Measurements from ENCODE around the gene RBM33. TPM values are rescaled to one million over a fixed set of nuclear protein-coding genes. Genes with fewer than 3 reads are reported as not detected.

The RBM33 gene
- total RNA-seq, 1 donor from 2014 or later = 50.5 TPM

GRCh38 chr7:155694851-155695250 lies 50.4 kb downstream of the RBM33 start:
- Mint-ChIP-seq H3K9me3 (ENCODE audit: unreplicated experiment) (no peaks in the 10 kb centered on the region), H3K4me3 (ENCODE audit: unreplicated experiment) (no peak overlapping the region), H3K27ac (ENCODE audit: unreplicated experiment) (no peak overlapping the region), H3K27me3 (ENCODE audit: low read depth, unreplicated experiment) (no peaks in the 10 kb centered on the region), H3K36me3 (ENCODE audit: low read depth, unreplicated experiment) (peaks cover 4% of the 10 kb centered on the region), H3K4me1 (ENCODE audit: low read depth, unreplicated experiment) (peaks cover 3% of the 10 kb centered on the region)
- FAIRE-seq (no peak), DNase-seq (ENCODE audit: low read depth) (peak; percentile 60)
- H3K79me2 ChIP-seq (ENCODE audit: insufficient read depth, low read length) = peaks cover 85% of the 10 kb centered on the region
- no peaks in the 10 kb centered on the region for H3K36me3 ChIP-seq (ENCODE audit: insufficient read depth, low read length)
- no peak overlapping the region for H3K4me2 ChIP-seq (ENCODE audit: low read length)
- no peak overlapping the region for H2AFZ ChIP-seq (ENCODE audit: low read depth, low read length)
- H3K9ac ChIP-seq (ENCODE audit: low read length) = no peak overlapping the region
- no peaks in the 10 kb centered on the region for H3K9me3 ChIP-seq (ENCODE audit: insufficient read depth, low read depth, low read length)
- H3K27ac ChIP-seq (ENCODE audit: low read depth, low read length) = no peak overlapping the region
- no peaks in the 10 kb centered on the region for H3K4me1 ChIP-seq (ENCODE audit: insufficient read depth, low read length)
- no peak overlapping the region for H3K4me3 ChIP-seq (ENCODE audit: insufficient read depth, low read depth, low read length)
- TF ChIP-seq CTCF (IDR thresholded peaks at IDR 0.05; ENCODE audit: insufficient read depth, low read depth, low read length) (no peak), EZH2 (IDR thresholded peaks at IDR 0.05; ENCODE audit: insufficient read depth, low read length) (no peak)
- peaks cover 81% of the 10 kb centered on the region for H4K20me1 ChIP-seq (ENCODE audit: insufficient read depth, low read length)
- no peaks in the 10 kb centered on the region for H3K27me3 ChIP-seq (ENCODE audit: insufficient read depth, low read length)

DNA sequence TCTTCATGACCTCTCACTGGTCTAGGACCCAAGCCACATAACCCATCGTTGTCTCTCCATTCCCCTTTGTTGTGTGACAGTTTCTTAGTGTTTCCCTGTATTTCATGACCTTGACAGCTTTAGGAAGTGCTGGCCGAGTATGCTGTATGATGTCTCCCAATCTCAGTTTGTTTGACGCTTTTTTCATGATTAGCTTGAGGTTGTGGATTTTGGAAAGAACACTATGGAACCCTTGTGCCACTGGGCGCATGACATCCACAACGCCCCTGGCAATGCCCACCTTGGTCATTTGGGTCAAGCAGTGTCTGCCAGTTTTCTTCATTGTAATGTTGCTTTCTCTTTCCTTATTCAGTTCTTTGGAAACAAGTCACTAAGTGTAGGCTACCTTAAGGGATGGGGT lies 52.3 kb downstream of the RBM33 start:
- DNase-seq (ENCODE audit: low read depth) = no peak
- no peaks in the 10 kb centered on the region for H3K9me3 Mint-ChIP-seq (ENCODE audit: unreplicated experiment)
- H3K27ac Mint-ChIP-seq (ENCODE audit: unreplicated experiment) = no peak overlapping the region
- Histone ChIP-seq H4K20me1 (ENCODE audit: insufficient read depth, low read length) (peaks cover 87% of the 10 kb centered on the region), H3K36me3 (ENCODE audit: insufficient read depth, low read length) (peaks cover 8% of the 10 kb centered on the region), H2AFZ (ENCODE audit: low read depth, low read length) (no peak overlapping the region), H3K9ac (ENCODE audit: low read length) (no peak overlapping the region), H3K4me3 (ENCODE audit: insufficient read depth, low read depth, low read length) (no peak overlapping the region), H3K27ac (ENCODE audit: low read depth, low read length) (no peak overlapping the region), H3K9me3 (ENCODE audit: insufficient read depth, low read depth, low read length) (no peaks in the 10 kb centered on the region), H3K27me3 (ENCODE audit: insufficient read depth, low read length) (no peaks in the 10 kb centered on the region), H3K4me1 (ENCODE audit: insufficient read depth, low read length) (no peaks in the 10 kb centered on the region), H3K79me2 (ENCODE audit: insufficient read depth, low read length) (peaks cover 81% of the 10 kb centered on the region), H3K4me2 (ENCODE audit: low read length) (no peak overlapping the region)
- TF ChIP-seq EZH2 (IDR thresholded peaks at IDR 0.05; ENCODE audit: insufficient read depth, low read length) = no peak
- TF ChIP-seq CTCF (IDR thresholded peaks at IDR 0.05; ENCODE audit: insufficient read depth, low read depth, low read length) = no peak
- FAIRE-seq = no peak
- H3K4me1 Mint-ChIP-seq (ENCODE audit: low read depth, unreplicated experiment) = peaks cover 3% of the 10 kb centered on the region
- no peaks in the 10 kb centered on the region for H3K27me3 Mint-ChIP-seq (ENCODE audit: low read depth, unreplicated experiment)
- H3K36me3 Mint-ChIP-seq (ENCODE audit: low read depth, unreplicated experiment) = peaks cover 4% of the 10 kb centered on the region
- no peak overlapping the region for H3K4me3 Mint-ChIP-seq (ENCODE audit: unreplicated experiment)

DNA sequence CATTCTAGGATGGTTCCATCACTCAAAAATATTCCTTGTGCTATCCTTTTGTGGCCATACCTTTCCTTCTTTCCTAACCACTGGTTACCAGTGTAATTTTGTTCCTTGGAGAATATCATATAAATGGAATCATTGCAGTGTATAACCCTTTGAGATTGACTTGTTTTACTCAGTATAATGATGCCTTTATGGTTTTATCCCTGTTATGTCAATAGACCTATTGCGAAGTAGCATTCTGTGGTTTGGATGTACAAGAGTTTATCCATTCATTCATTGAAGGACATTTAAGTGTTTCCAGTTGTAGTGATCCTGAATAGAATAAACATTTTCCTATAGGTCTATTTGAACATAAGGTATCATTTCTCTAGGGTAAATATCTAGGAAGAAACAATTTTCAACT lies 54.2 kb downstream of the RBM33 start:
- H3K9me3 Mint-ChIP-seq (ENCODE audit: unreplicated experiment) = no peaks in the 10 kb centered on the region
- DNase-seq (ENCODE audit: low read depth) (no peak), FAIRE-seq (no peak)
- no peak overlapping the region for H3K4me2 ChIP-seq (ENCODE audit: low read length)
- no peaks in the 10 kb centered on the region for H3K27me3 ChIP-seq (ENCODE audit: insufficient read depth, low read length)
- H3K79me2 ChIP-seq (ENCODE audit: insufficient read depth, low read length) = peaks cover 62% of the 10 kb centered on the region
- H3K27ac Mint-ChIP-seq (ENCODE audit: unreplicated experiment) = no peak overlapping the region
- H3K4me1 ChIP-seq (ENCODE audit: insufficient read depth, low read length) = peaks cover 6% of the 10 kb centered on the region
- no peak overlapping the region for H3K4me3 Mint-ChIP-seq (ENCODE audit: unreplicated experiment)
- TF ChIP-seq CTCF (IDR thresholded peaks at IDR 0.05; ENCODE audit: insufficient read depth, low read depth, low read length) (no peak), EZH2 (IDR thresholded peaks at IDR 0.05; ENCODE audit: insufficient read depth, low read length) (no peak)
- H3K4me3 ChIP-seq (ENCODE audit: insufficient read depth, low read depth, low read length) = no peak overlapping the region
- H3K36me3 ChIP-seq (ENCODE audit: insufficient read depth, low read length) = peaks cover 8% of the 10 kb centered on the region
- H2AFZ ChIP-seq (ENCODE audit: low read depth, low read length) = no peak overlapping the region
- peaks cover 4% of the 10 kb centered on the region for H3K36me3 Mint-ChIP-seq (ENCODE audit: low read depth, unreplicated experiment)
- H4K20me1 ChIP-seq (ENCODE audit: insufficient read depth, low read length) = peaks cover 89% of the 10 kb centered on the region
- H3K4me1 Mint-ChIP-seq (ENCODE audit: low read depth, unreplicated experiment) = peaks cover 12% of the 10 kb centered on the region
- no peaks in the 10 kb centered on the region for H3K9me3 ChIP-seq (ENCODE audit: insufficient read depth, low read depth, low read length)
- H3K27ac ChIP-seq (ENCODE audit: low read depth, low read length) = no peak overlapping the region
- H3K27me3 Mint-ChIP-seq (ENCODE audit: low read depth, unreplicated experiment) = no peaks in the 10 kb centered on the region
- no peak overlapping the region for H3K9ac ChIP-seq (ENCODE audit: low read length)
